Astrocyte of the cerebellum (primary cell): Measurements from ENCODE around the gene IFNL2.

Source experiments
- DNase-seq: peaks from one replicate; pipeline ENCODE4 v3.0.0-alpha.2; 2011; ENCODE audit warnings: low read depth
- H3K4me3 ChIP-seq: 2 replicates; pipeline ENCODE4 v1.5.1; 2011; ENCODE audit warnings: mild to moderate bottlenecking, low read depth, low read length, moderate library complexity
- CTCF ChIP-seq: IDR thresholded peaks from 2 replicates; pipeline ENCODE4 v1.5.1; 2012; ENCODE audit warnings: low read length, low read depth, moderate library complexity, mild to moderate bottlenecking; ENCODE audit errors: missing control alignments
- in situ Hi-C: cut with HindIII; loops from 2 replicates; pipeline ENCODE4 v1.10.0; 2017; ENCODE audit warnings: low sequenced_read_pairs

The IFNL2 gene

DNA sequence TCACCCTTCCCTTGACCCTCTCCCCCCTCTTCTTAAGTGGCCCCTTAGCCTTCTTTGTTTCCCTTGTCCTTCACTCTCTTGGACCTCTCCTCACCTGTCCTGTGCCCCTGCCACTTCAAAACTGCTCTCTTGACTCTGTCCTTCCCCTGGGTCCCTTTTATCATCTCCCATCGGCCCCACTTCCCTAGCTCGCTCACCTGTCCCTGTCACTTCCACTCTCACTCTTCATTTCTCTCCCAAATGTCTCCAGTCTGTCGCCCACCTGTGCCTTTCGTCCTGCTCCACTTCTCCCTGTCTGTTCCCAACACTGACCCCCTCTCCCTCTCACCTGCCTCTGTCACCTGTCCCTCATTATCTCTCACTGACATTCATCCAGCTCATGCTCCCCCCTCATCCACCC is 28.7 kb downstream of the IFNL2 start:
- no peak for DNase-seq
- H3K4me3 ChIP-seq: no peak overlapping the region
- in situ Hi-C loops: no loop called here
- TF ChIP-seq CTCF: no peak

DNA sequence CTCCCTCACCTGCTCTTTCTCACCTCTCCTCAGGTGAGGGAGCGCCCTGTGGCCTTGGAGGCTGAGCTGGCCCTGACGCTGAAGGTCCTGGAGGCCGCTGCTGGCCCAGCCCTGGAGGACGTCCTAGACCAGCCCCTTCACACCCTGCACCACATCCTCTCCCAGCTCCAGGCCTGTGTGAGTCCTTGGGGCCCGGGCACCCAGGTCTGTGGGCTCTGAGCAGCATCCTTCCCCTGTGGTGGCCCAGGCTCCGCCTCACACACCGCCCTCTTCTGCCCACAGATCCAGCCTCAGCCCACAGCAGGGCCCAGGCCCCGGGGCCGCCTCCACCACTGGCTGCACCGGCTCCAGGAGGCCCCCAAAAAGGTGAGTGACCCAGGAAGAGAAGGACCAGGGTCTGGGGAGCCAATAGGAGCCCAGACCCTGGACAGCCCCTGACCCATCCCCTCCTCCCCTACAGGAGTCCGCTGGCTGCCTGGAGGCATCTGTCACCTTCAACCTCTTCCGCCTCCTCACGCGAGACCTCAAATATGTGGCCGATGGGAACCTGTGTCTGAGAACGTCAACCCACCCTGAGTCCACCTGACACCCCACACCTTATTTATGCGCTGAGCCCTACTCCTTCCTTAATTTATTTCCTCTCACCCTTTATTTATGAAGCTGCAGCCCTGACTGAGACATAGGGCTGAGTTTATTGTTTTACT is 29.9 kb downstream of the IFNL2 start:
- DNase-seq: no peak
- in situ Hi-C loops: no loop called here
- no peak overlapping the region for H3K4me3 ChIP-seq
- no peak for TF ChIP-seq CTCF

DNA sequence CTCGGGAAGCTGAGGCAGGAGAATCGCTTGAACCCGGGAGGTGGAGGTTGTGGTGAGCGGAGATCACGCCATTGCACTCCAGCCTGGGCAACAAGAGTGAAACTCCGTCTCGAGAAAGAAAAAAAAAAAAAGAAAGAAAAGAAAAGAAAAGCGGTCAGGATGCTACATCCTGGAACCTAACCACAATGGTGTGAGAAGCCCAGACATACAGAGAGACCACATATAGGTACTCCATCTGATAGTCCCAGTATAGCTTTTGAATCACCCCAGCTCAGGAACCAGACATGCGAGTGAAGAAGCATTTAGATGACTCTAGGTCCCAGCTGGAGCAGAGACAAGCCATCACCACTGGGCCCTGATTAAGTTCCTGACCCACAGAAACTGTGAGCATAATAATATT is 31.2 kb downstream of the IFNL2 start:
- no peak for TF ChIP-seq CTCF
- no peak overlapping the region for H3K4me3 ChIP-seq
- in situ Hi-C loops: no loop called here
- DNase-seq: no peak

- in situ Hi-C loops: no loop called here
- TF ChIP-seq CTCF: no peak
- no peak for DNase-seq
- H3K4me3 ChIP-seq: no peak overlapping the region
These were observed 31.6 kb downstream of the IFNL2 start for GRCh38 chr19:39299832-39300231.

GRCh38 chr19:39301021-39301420 is 32.8 kb downstream of the IFNL2 start:
- TF ChIP-seq CTCF: no peak
- in situ Hi-C loops: no loop called here
- no peak overlapping the region for H3K4me3 ChIP-seq
- no peak for DNase-seq

DNA sequence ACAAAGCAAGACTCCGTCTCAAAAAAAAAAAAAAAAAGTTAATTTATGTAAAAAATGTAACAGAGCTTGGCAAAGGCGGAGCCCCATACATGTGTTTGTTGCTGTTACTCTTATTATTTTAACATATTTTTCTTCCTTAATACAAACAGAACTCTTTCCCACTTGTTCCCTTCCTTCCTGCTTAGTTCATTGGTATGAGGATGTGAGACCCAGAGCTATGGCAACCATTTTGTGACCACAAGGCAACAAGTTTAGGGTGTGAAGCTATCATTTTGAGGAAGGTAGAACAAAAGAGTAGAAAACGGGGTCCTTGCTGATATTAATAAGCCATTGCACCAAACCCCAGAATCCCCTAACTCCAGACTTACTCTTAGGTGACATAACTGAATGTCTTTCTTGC is 33.4 kb downstream of the IFNL2 start:
- no peak overlapping the region for H3K4me3 ChIP-seq
- in situ Hi-C loops: no loop called here
- no peak for DNase-seq
- no peak for TF ChIP-seq CTCF
